Measurements from ENCODE around the gene PLEK2. TPM values are rescaled to one million over a fixed set of nuclear protein-coding genes. Genes with fewer than 3 reads are reported as not detected.
A peak's percentile ranks its signal among the peaks of the same experiment; 100 is the strongest.
"Not testable (repeated sequence)": the region's sequence is repeated elsewhere in the genome, so short reads cannot be mapped to it uniquely, and the experiment has no call there.

Gene PLEK2
- total and polyA plus RNA-seq, 11 donors: 0.30 to 2.6 (median 0.87) TPM; not detected in 4

- Histone ChIP-seq H3K4me3 (no peak overlapping the region), H3K9me3 (no peaks in the 10 kb centered on the region), H3K27ac (peak overlapping the region in 2 of 12 donors; percentile 17 to 28), H3K36me3 (no peaks in the 10 kb centered on the region), H3K27me3 (peaks cover 5 to 25% (median 13%) of the 10 kb centered on the region in 9 donors), H3K4me1 (peaks cover 0 to 17% (median 6%) of the 10 kb centered on the region in 12 donors)
- ATAC-seq (peak in 3 of 4 donors; percentile 66 to 77 (median 69)), DNase-seq (peak in 1 of 5 donors; percentile 56)
- intact Hi-C loops (cut with DNase I): no loop called here
- TF ChIP-seq CTCF (IDR thresholded peaks at IDR 0.05) (no peak), POLR2A (IDR thresholded peaks at IDR 0.05) (no peak)
- WGBS, 4 donors: 29 to 41% (median 36%) methylated on average over 3 of the region's 3 CpGs
Observed at GRCh38 chr14:67413806-67414769, 2.1 kb upstream of the PLEK2 start.

GRCh38 chr14:67411370-67411769, 595 bp downstream of the PLEK2 start:
- intact Hi-C loops (cut with DNase I): no loop called here
- Histone ChIP-seq H3K4me1 (peaks cover 0 to 17% (median 6%) of the 10 kb centered on the region in 12 donors), H3K9me3 (no peaks in the 10 kb centered on the region), H3K4me3 (peak overlapping the region in 6 of 12 donors; percentile 38 to 54 (median 45)), H3K27ac (no peak overlapping the region), H3K36me3 (no peaks in the 10 kb centered on the region), H3K27me3 (peaks cover 5 to 25% (median 13%) of the 10 kb centered on the region in 9 donors)
- WGBS, 4 donors: 31 to 54% (median 34%) methylated on average over 8 of the region's 8 CpGs
- ATAC-seq: no peak
- no peak for TF ChIP-seq POLR2A (IDR thresholded peaks at IDR 0.05)
- no peak for TF ChIP-seq CTCF (IDR thresholded peaks at IDR 0.05)
- DNase-seq: no peak

GRCh38 chr14:67410313-67410712, 1.7 kb downstream of the PLEK2 start:
- H3K27ac ChIP-seq: no peak overlapping the region
- TF ChIP-seq POLR2A (IDR thresholded peaks at IDR 0.05): no peak
- TF ChIP-seq CTCF (IDR thresholded peaks at IDR 0.05): no peak
- 88 to 96% (median 90%) methylated on average over 9 of the region's 9 CpGs for WGBS, 4 donors
- no peaks in the 10 kb centered on the region for H3K9me3 ChIP-seq
- DNase-seq: no peak
- ATAC-seq: no peak
- H3K36me3 ChIP-seq: no peaks in the 10 kb centered on the region
- H3K4me1 ChIP-seq: peaks cover 0 to 17% (median 6%) of the 10 kb centered on the region in 12 donors
- H3K27me3 ChIP-seq: peaks cover 5 to 25% (median 13%) of the 10 kb centered on the region in 9 donors
- no peak overlapping the region for H3K4me3 ChIP-seq
- intact Hi-C loops (cut with DNase I): no loop called here

GRCh38 chr14:67409461-67409860, 2.5 kb downstream of the PLEK2 start:
- intact Hi-C loops (cut with DNase I): no loop called here
- TF ChIP-seq POLR2A (IDR thresholded peaks at IDR 0.05) (no peak), CTCF (IDR thresholded peaks at IDR 0.05) (no peak)
- peaks cover 0 to 17% (median 6%) of the 10 kb centered on the region in 12 donors for H3K4me1 ChIP-seq
- no peak for DNase-seq
- H3K27me3 ChIP-seq: peaks cover 5 to 25% (median 13%) of the 10 kb centered on the region in 9 donors
- no peaks in the 10 kb centered on the region for H3K36me3 ChIP-seq
- H3K4me3 ChIP-seq: no peak overlapping the region
- H3K27ac ChIP-seq: no peak overlapping the region
- no peaks in the 10 kb centered on the region for H3K9me3 ChIP-seq
- no peak for ATAC-seq
- WGBS, 4 donors: 69 to 78% (median 73%) methylated on average over 8 of the region's 8 CpGs

GRCh38 chr14:67408122-67408801, 3.7 kb downstream of the PLEK2 start:
- ATAC-seq; H3K9me3 ChIP-seq; H3K4me3 ChIP-seq; intact Hi-C loops (cut with DNase I); H3K36me3 ChIP-seq; H3K27ac ChIP-seq; DNase-seq: not testable (repeated sequence)
- WGBS, 4 donors: 82 to 88% (median 84%) methylated on average over 7 of the region's 7 CpGs
- Histone ChIP-seq H3K27me3 (peaks cover 5 to 22% (median 13%) of the 10 kb centered on the region in 9 donors), H3K4me1 (peaks cover 0 to 11% (median 6%) of the 10 kb centered on the region in 12 donors)
